ENCODE results near the gene ZNF277.

The ZNF277 gene

GRCh38 chr7:112257073-112257472 lies 50.6 kb downstream of the ZNF277 start:
- DNase-seq, result no peak

GRCh38 chr7:112260911-112261310 lies 54.4 kb downstream of the ZNF277 start:
- no peak for DNase-seq

- DNase-seq, result no peak
These were observed 55.5 kb downstream of the ZNF277 start for GRCh38 chr7:112262036-112262435.

- no peak for DNase-seq
These were observed 56.5 kb downstream of the ZNF277 start for GRCh38 chr7:112262855-112263487.

- no peak for DNase-seq
These were observed 57.0 kb downstream of the ZNF277 start for GRCh38 chr7:112263519-112263918.

- no peak for DNase-seq
These were observed 59.6 kb downstream of the ZNF277 start for GRCh38 chr7:112266141-112266540.

- DNase-seq, result no peak
These were observed 60.2 kb downstream of the ZNF277 start for GRCh38 chr7:112266595-112267270.

- DNase-seq, result no peak
These were observed 61.6 kb downstream of the ZNF277 start for GRCh38 chr7:112267944-112268691.

GRCh38 chr7:112271162-112271561 lies 64.7 kb downstream of the ZNF277 start:
- no peak for DNase-seq

- DNase-seq, result no peak
These were observed 66.5 kb downstream of the ZNF277 start for GRCh38 chr7:112272921-112273561.

- no peak for DNase-seq
These were observed 72.5 kb downstream of the ZNF277 start for GRCh38 chr7:112279042-112279441.

- no peak for DNase-seq
These were observed 73.8 kb downstream of the ZNF277 start for GRCh38 chr7:112280267-112280666.

- no peak for DNase-seq
These were observed 76.1 kb downstream of the ZNF277 start for GRCh38 chr7:112282476-112283188.

GRCh38 chr7:112283382-112283910 lies 77.0 kb downstream of the ZNF277 start:
- no peak for DNase-seq

- DNase-seq, result peak; percentile 89
These were observed 80.0 kb downstream of the ZNF277 start for GRCh38 chr7:112286250-112287086.

- no peak for DNase-seq
These were observed 81.8 kb downstream of the ZNF277 start for GRCh38 chr7:112288301-112288700.

GRCh38 chr7:112290065-112290464 lies 83.6 kb downstream of the ZNF277 start:
- no peak for DNase-seq

GRCh38 chr7:112292162-112292561 lies 85.7 kb downstream of the ZNF277 start:
- no peak for DNase-seq

- DNase-seq, result peak; percentile 13
These were observed 86.9 kb downstream of the ZNF277 start for GRCh38 chr7:112293416-112293815.

GRCh38 chr7:112296432-112296831 lies 89.9 kb downstream of the ZNF277 start:
- DNase-seq, result no peak

GRCh38 chr7:112297681-112298080 lies 91.2 kb downstream of the ZNF277 start:
- no peak for DNase-seq

Measured in NCI-H446 treated with DMSO at 0.1 percent for 48 hours (cell line).